Hematopoietic multipotent progenitor cell (in vitro differentiated cells): ENCODE data around the gene CPSF7. TPM values are rescaled to one million over a fixed set of nuclear protein-coding genes. Genes with fewer than 3 reads are reported as not detected.
"Not testable (repeated sequence)": the region's sequence is repeated elsewhere in the genome, so short reads cannot be mapped to it uniquely, and the experiment has no call there.

Experiments
- DNase-seq, 3 donors: peaks; one replicate each; pipeline ENCODE4 v3.0.0-alpha.2; 2011 to 2015; ENCODE audit warnings: low read depth in 2 of 3, low spot score in 2 of 3
- total RNA-seq: library from RNA; depleted of rRNA; stranded (reverse); fragments of >200 nt; gene quantifications from one replicate; pipeline ENCODE4 v1.2.3, GENCODE V29; 2012

CPSF7 gene
- total RNA-seq, 1 donor, result 66.5 TPM

DNA sequence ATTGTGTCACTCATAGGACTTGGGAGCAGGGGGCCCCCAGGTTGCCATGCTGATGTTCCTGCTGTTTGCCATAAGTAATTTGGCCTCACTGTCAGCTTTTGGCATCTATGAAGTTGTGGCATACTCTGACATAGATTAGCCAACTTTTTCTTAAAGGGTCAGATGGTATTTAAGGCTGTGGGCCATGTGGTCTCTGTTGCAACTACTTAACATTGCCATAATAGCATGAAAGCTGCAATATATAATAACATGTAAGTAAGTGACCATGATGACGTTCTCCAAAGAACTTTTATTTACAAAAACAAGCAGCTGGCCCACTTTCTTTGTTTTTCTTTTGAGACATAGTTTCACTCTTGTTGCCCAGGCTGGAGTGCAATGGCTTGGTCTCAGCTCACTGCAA lies 39.6 kb downstream of the CPSF7 start:
- DNase-seq, result no peak

DNA sequence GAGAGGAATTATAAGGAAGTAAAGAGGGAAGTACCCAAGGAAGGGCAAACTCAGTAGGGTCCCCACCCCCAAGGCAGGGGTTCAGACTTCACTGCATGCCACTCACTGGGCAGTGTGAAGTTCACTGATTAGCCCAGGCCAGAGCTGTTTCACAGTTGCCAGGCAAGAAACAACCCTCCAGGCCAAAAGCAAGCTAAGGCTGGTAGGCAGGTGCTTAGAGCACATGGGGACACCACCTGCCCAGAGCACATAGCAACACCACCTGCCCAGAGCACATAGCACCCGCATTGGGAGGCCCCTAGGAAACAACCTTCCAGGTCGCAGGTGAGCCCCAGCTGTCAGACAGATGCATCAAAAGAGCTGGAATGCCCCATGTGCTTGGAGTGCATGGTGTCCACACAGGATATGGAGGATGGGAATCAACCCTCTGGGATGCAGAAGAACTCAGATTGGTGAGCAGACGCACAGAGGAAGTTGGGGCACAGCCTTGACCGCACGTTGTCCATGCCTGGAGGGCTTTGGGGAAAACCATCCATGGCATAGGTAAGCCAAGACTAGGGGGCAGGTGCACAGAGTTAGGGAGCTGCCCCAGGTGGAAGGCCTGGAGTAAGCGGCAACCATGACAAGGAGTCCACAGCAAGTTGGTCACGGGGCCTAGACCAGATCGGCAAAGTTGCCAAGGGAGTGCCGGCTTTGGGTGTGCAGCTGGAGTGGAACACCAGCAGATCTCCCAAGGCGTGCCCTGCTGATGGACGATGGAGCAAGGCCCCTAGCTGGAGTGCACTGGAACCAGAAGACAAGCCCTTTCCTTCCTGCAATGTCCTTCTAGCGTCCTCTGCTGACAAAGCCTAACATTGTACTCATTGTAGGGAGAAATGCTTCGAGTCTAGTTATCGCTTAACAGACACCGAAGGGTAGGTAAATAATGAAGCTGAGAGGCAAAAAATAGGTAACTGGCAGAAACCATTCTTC lies 45.2 kb downstream of the CPSF7 start:
- DNase-seq, result no peak

DNA sequence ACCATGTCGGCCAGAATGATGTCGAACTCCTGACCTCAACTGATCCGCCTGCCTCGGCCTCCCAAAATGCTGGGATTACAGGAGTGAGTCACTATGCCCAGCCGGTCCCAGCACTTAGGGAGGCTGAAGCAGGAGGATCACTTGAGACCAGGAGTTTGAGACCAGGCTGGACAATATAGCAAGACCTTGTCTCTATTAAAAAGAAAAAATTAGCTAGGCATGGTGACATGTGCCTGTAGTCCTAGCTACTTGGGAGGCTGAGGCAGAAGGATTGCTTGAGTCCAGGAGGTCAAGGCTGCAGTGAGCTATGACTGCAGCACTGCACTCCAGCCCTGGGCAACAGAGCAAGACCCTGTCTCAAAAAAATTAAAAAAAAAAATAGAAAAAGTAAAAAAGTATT lies 45.9 kb downstream of the CPSF7 start:
- DNase-seq, result not testable (repeated sequence)

DNA sequence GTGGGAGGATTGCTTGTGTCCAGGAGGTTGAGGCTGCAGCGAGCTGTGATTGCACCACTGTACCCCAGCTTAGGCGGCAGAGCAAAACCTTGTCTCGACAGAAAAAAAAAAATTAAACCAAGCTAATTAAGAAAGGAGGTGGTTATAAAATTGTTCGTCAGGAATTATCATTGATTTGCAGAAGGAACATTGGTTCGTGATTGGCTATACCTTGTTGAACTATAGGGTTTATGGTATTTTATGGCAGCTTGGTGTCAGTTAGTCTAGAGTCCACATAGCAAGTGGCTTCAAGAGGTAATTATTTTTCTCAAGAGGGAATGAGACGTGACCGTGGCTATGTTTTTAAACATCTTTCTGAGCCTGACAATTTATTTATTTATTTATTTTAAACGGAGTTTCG lies 48.9 kb downstream of the CPSF7 start:
- no peak for DNase-seq

DNA sequence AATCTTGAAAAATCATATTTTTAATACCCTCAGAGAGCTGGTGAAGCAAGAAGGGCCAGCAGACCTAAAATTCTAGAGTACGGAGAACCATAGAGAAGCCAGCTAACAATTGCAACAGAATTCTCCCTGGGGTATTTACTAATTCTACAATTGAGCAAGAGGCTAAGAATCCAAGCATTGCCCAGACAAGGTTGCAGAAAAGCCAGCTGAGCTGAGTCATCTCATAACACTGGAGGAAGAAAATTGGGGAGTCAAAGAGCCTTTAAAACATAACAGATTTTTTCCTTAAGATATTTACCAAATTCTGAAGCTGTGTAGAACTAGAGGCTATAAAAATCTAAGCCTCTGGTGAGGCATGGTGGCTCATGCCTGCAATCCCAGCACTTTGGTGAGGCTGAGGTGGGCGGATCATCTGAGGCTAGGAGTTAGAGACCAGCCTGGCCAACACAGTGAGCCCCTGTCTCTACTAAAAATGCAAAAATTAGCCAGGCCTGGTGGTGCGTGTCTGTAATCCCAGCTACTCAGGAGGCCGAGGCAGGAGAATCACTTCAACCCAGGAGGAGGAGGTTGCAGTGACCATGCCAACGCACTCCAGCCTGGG lies 51.0 kb downstream of the CPSF7 start:
- DNase-seq, result no peak

DNA sequence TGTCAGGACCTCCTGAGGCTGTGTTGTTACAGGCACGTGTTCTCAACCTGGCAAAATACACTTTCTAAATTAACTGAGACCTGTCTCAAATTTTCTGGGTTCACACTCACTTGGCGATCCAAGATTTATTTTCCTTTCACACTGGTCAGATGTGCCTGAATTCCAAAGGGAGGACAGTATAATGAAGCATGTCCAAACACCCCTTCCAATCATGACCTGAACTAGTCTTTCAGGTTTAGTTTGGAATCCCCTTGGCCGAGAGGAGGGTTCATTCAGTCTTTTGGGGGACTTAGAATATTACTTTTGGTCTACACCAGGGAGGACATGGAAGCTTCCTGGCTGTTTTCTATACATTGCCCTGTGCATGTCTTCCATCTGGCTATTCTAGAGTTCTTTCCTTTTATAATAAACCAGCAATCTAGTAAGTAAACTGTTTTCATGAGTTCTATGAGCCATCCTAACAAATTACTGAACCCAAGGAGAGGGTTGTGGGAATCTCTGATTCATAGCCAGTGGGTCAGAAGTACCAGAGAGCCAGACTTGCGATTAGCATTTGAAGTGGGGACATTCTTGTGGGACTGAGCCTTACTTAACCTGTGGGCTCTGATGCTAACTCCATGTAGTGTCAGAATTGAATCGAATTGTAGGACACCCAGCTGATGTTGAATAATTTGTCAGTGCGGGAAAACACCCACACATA lies 52.2 kb downstream of the CPSF7 start:
- DNase-seq, result no peak

DNA sequence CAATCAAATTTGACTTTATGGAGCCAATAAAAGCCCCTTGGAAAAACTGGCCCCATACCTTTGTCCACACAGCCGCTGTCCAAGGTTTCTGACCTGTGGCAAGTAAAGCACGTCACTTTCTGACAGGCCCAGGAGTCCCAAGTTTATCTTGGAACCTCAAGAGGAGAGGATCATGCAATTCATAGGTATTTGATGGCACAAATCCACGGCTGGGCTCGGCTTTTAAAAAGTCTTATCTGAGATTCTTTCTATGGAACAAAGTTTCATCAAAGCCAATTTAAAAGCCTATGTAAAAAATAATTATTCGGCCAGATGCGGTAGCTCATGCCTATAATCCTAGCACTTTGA lies 54.0 kb downstream of the CPSF7 start:
- no peak for DNase-seq

DNA sequence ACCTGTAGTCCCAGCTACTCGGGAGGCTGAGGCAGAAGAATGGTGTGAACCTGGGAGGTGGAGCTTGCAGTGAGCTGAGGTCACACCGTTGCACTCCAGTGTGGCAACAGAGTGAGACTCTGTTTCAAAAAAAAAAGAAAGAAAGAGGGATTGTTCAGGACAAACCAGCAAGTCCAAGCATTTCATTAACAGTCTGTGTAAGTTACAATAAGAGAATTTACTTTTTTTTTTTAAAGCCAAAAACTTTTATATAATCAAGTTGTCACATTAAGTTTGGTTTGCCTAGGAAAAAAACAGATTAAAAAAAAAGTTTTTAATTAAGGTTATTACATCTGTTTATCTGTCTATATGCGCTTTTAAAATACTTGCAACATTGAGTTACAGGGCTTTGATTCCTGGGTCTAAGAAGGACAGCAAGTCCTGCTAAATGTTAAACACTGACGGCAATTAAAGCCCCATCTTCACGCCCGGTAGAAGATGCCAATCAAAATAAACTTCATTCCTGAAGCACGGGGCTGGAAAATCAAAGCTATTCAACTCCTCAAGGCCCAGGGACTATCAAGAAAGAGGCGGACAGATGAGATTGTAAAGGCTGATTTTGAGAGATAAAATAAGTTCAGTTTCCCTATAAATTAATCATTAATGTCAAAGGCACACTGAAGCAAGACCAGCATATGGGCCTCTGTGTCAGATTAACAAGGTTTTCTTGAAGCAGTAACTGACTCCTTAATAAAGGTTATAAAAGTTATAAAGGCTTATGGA lies 56.9 kb downstream of the CPSF7 start:
- DNase-seq, result no peak

DNA sequence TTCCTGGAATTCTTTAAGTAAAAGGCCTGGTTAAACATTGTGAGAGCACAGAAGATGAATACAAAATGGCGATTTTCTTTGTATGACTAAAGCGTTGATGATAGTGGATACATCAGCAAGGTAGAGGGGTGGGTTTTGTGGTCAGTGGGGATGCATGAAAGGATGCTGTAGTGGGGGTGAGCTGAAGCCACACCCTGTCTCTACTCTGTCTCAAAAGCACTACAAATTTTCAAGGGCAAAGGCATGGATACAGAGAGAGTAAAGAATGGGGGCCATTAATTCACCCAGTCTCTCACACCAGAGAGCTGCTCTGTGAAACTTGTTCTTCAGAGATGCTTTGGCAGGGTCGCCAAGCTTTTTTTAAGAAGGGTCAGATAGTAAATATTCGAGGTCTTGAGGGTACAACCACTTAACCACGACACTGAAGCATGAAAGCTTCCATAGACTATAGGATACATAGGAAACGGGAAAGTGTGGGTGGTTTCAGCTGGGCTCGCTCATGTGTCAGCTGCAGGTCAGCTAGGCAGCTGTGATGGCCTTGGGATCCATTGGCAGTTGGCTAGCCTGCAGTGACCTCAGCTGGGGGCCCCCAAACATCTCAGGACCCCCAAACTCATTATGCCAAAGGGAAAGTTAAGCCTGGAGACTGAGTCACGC lies 59.3 kb downstream of the CPSF7 start:
- no peak for DNase-seq

DNA sequence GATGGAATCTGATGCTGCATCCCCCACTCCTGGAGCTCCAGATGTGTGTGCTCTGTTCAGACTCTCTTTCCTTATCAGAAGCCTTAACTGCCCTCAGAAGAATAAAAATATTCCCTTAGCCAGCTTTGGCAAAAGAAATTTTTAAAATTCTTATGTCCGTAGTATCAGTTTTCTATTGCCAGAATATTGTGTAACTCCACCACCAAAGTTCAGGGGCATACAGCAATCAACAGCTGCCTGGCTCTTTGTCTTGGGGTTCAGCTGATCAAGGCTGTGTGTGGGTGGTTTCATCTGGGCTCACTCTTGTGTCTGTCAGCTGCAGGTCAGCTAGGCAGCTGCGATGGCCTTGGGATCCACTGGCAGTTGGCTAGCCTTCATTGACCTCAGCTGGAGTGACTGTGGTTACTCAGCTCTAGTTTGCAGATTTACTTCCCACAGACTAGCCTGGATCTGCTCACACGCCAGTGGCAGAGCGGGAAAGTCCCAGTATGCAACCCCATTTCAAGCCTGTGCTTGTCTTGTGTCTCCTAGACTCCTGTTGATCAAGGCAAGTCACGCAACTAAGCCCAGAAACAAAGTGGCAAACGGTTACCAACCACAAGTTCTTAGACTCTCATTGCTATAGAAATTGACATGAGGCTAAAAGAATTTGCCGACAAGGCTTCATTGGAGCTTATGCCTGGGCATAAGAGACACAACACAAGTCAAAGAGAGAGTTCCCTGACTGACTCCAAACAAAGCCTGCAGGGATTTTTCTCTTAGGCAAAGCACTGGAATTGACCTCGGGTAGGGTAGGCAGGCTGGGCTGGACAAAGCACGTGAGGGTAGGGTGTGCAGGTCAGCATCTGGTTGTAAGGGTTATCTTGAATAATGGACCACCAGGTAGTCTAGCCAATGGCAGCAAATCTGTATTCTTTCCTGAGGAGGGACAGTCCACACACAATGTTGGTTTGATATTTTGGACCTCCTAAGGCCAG lies 60.1 kb downstream of the CPSF7 start:
- DNase-seq, result no peak

DNA sequence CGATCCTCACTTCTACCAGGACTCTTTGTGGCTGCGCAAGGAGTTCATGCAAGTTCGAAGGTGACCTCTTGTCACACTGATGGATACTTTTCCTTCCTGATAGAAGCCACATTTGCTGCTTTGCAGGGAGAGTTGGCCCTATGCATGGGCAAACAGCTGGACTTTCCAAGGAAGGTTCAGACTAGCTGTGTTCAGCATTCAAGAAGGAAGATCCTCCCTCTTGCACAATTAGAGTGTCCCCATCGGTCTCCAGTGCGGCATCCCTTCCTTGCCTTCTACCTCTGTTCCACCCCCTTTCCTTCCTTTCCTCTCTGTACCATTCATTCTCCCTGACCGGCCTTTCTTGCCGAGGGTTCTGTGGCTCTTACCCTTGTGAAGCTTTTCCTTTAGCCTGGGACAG lies 61.1 kb downstream of the CPSF7 start:
- DNase-seq, result no peak

DNA sequence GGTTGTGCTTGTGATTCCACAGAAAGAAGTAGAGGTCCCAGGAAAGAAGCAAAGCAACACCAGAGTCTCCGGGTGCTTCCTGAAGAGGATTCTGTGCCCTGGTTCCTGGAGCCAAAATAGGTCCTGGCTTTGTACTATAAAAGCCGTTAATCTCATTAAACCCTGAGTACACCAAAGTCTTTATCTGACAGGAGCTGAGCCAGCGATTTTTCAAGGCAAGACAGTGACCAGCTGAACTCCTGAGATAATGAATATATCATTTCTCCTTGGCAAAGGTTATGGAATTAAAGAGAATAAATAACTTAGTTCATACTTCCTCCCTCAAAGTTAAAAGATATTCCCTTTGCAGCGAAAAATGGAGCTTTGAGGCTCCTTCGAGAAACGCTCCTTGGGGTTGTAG lies 62.4 kb downstream of the CPSF7 start:
- DNase-seq, result no peak

DNA sequence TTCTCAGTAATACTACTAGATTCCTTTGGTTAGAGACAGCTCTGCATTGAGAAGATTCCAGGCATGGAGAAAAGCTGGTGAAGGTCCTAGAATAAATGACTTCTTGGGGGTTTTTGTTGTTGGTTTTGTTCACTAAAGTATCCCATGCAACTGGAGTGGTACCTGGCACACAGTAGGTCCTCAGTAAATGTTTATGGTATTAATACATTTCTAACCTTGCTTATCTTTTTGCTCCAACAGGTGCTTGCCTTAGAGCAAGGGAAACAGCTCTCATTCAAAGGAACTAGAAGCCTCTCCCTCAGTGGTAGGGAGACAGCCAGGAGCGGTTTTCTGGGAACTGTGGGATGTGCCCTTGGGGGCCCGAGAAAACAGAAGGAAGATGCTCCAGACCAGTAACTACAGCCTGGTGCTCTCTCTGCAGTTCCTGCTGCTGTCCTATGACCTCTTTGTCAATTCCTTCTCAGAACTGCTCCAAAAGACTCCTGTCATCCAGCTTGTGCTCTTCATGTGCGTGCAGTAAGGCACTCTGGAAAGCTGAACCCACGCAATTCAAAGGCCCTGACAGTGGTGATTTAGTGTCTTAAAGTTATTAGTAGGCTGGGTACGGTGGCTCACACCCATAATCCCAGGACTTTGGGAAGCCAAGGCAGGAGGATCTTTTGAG lies 65.6 kb downstream of the CPSF7 start:
- DNase-seq, result no peak

DNA sequence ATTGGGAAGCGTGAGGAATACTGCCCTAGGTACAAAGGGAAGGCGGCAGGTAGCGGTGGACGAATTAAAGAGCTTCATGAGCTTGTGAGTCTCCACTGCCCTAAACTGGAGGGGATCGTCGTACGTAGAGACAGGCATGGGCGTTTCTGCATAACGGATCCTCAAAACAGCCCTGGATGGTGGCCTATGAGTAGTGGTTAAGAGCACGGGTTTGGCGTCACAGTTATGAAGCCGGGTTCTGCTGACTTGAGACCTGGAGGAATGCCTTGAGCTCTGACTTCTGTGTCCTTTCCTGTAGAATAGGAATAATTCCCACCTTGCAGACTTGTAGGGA lies 67.3 kb downstream of the CPSF7 start:
- peak in 1 of 3 donors; percentile 64 for DNase-seq

DNA sequence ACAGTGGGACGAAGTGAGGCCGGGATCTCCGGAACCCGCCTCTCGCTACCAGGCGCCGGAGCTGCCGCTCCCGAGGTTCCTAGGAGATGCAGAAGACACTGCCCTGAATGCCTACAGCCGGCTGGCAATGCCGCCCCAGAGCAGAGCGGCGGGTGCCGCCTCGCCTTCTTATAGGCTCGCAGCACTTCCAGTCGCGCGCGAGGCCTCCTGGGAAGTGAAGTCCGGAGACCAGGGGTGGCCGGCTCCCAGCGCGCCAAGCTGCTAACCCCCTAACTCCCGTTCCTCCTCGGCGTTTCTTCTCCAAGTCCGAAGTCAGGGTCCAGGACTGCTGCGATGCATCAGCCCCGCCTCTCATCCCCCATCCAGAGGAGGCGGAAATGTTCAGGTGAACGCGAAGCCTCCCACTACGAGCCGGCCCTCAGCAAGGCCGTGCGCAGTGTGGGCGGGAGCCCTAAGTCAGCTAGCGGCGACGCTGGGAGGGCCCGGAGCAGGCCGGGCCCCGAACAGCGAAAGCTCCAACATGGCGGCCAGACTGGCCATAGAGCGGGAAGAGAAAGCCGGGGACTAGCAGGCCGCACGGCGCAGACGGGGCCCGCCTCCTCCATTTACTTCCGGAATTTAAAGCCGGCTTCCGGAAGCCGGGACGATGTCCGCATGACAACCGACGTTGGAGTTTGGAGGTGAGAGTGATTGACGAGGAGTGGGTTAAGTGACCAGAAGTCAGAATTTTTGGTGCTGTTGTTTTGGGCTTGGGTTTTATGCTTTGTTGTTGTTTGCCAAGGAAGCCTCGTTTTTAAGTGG lies 67.8 kb downstream of the CPSF7 start, which contains the start of the genes CYB561A3 and TMEM138:
CYB561A3 (minus strand) TSS at position 142 of the 801 bp plus-strand sequence. CDS start 5,169 bp downstream, outside the sequence.
TMEM138 (plus strand) TSS at position 634 of the 801 bp plus-strand sequence. CDS start 2,017 bp downstream, outside the sequence.
- DNase-seq, result peak; percentile 69 to 95 (median 91)

DNA sequence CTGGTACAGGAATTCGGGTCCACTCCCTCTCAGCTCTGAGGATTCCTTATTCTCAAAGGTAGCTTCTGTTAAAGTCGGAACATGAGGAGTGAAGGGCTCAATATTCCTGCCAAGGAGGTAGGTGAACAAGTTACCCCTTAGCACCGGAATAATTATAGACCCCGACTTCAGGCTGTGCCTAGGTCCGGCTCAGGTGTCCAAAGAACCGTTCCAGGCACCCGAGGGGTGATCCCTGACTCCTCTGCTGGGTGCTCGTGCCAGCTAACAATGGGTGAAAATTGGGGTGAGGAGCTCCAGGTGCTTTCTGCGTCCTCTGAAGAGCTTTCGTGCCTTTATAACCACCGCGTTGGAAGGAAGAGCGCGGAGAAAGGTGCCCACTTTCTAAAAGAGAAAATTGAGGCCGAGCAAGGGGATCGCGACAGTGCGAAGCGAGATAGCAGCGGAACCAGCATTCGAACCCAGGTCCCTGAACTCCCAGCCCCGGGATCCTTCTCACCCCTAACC lies 68.5 kb downstream of the CPSF7 start:
- no peak for DNase-seq

DNA sequence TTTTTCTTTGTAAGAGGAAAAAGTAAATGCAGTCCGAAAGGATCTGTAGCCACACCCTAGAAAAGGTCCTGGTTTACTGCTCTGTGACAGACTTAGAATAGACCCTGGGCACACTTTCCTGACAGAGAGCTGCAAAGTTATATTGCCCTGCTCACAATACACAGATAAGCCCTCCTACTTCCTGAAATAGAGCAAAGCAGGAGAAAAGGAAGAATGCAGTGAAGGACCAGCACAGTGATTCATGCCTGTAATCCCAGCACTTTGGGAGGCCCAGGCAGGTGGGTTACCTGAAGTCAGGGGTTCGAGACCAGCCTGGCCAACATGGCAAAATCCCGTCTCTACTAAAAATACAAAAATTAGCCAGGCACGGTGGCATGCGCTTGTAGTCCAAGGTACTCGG lies 70.3 kb downstream of the CPSF7 start:
- DNase-seq, result no peak
